AG04450 (cell line): ENCODE results near the gene CLIP2. TPM values are rescaled to one million over a fixed set of nuclear protein-coding genes. Genes with fewer than 3 reads are reported as not detected.
"Not testable (repeated sequence)": the region's sequence is repeated elsewhere in the genome, so short reads cannot be mapped to it uniquely, and the experiment has no call there.

Experiments used
- CTCF ChIA-PET: fragments of 300-600, 350-600 bp; formaldehyde crosslinking; extraction: SDS; loops from one replicate; lab custom pipeline; 2022; ENCODE audit warnings: antibody characterized with exemption, inconsistent platforms; lab: Charles Lee
- POLR2A ChIA-PET: fragments of 350-600 bp; formaldehyde crosslinking; extraction: SDS; loops from one replicate; lab custom pipeline; 2021; ENCODE audit warnings: antibody characterized with exemption, inconsistent platforms; lab: Yijun Ruan, JAX
- DNase-seq: peaks from one replicate; pipeline ENCODE4 v3.0.0-alpha.2; 2011; ENCODE audit warnings: low read depth, low spot score
- H3K27ac ChIP-seq: one replicate; pipeline ENCODE4 v1.5.1; 2012; ENCODE audit warnings: low read depth, low read length, control low read depth
- H3K27me3 ChIP-seq: one replicate; pipeline ENCODE4 v1.6.0; 2012; ENCODE audit warnings: low read length; ENCODE audit not compliant: control insufficient read depth, insufficient read depth
- H3K4me3 ChIP-seq: 2 replicates; pipeline ENCODE4 v1.5.1; 2011; ENCODE audit warnings: mild to moderate bottlenecking, low read depth, low read length, control low read depth
- H3K9me3 ChIP-seq: 2 replicates; pipeline ENCODE4 v1.5.1; 2012; ENCODE audit warnings: low read length; ENCODE audit not compliant: control insufficient read depth, insufficient read depth
- CTCF ChIP-seq: IDR thresholded peaks from 2 replicates; pipeline ENCODE4 v1.5.1; 2011; ENCODE audit warnings: low read depth, low read length, control low read depth, inconsistent platforms
- polyA plus RNA-seq: library from polyadenylated mRNA; depleted of rRNA; stranded (reverse); fragments of >200 nt; gene quantifications from 2 replicates; pipeline ENCODE4 v1.2.3, GENCODE V29; 2011

The CLIP2 gene
- polyA plus RNA-seq, 1 experiment = 7.2 TPM

GRCh38 chr7:74398426-74398825 is 109.2 kb downstream of the CLIP2 start:
- no peak overlapping the region for H3K4me3 ChIP-seq
- no peaks in the 10 kb centered on the region; the same call in 1 of the 2 replicates for H3K9me3 ChIP-seq
- ChIA-PET POLR2A (interaction anchor here (0.5 kb wide), 1 partner anchor 192 kb away, joined by 3 read pairs; no protein-coding TSS in a partner anchor), CTCF (interaction anchor here (2.0 kb wide), 1 partner anchor 192 kb away, joined by 7 read pairs; no protein-coding TSS in a partner anchor)
- TF ChIP-seq CTCF = no peak
- H3K27me3 ChIP-seq = no peaks in the 10 kb centered on the region
- DNase-seq = no peak
- no peak overlapping the region for H3K27ac ChIP-seq

- H3K27me3 ChIP-seq = no peaks in the 10 kb centered on the region
- ChIA-PET CTCF (interaction anchor here (1.1 to 2.0 kb wide), 2 partner anchors 192 to 216 kb away, joined by 3 to 7 read pairs; no protein-coding TSS in a partner anchor), POLR2A (no interaction called here)
- no peak for DNase-seq
- H3K9me3 ChIP-seq = no peaks in the 10 kb centered on the region; the same call in 1 of the 2 replicates
- H3K4me3 ChIP-seq = no peak overlapping the region
- TF ChIP-seq CTCF = no peak
- H3K27ac ChIP-seq = no peak overlapping the region
Observed at GRCh38 chr7:74399006-74399405, 109.8 kb downstream of the CLIP2 start.

- ChIA-PET CTCF (interaction anchor here (0.6 to 3.4 kb wide), 49 partner anchors 9 to 546 kb away, joined by 3 to 168 read pairs (median 4); partner anchors contain the start of gene LAT2), POLR2A (interaction anchor here (0.6 to 0.7 kb wide), 2 partner anchors 191 to 634 kb away, joined by 4 to 13 read pairs; partner anchors contain the start of gene LAT2)
- no peak for DNase-seq
- Histone ChIP-seq H3K4me3 (no peak overlapping the region), H3K27ac (no peak overlapping the region), H3K9me3 (no peaks in the 10 kb centered on the region; the same call in 1 of the 2 replicates), H3K27me3 (no peaks in the 10 kb centered on the region)
- TF ChIP-seq CTCF = no peak
Observed at GRCh38 chr7:74400420-74401136, 111.4 kb downstream of the CLIP2 start.

- peak; percentile 98 for TF ChIP-seq CTCF
- POLR2A ChIA-PET = interaction anchor here (0.6 kb wide), 1 partner anchor 635 kb away, joined by 13 read pairs; no protein-coding TSS in a partner anchor
- no peaks in the 10 kb centered on the region; the same call in 1 of the 2 replicates for H3K9me3 ChIP-seq
- no peak overlapping the region for H3K4me3 ChIP-seq
- no peaks in the 10 kb centered on the region for H3K27me3 ChIP-seq
- no peak overlapping the region for H3K27ac ChIP-seq
- no peak for DNase-seq
- CTCF ChIA-PET = interaction anchor here (0.6 to 3.4 kb wide), 52 partner anchors 9 to 547 kb away, joined by 3 to 168 read pairs (median 4); partner anchors contain the start of gene LAT2
Observed at GRCh38 chr7:74401137-74401859, 112.1 kb downstream of the CLIP2 start.

GRCh38 chr7:74402668-74403067 is 113.5 kb downstream of the CLIP2 start:
- not testable (repeated sequence) for H3K9me3 ChIP-seq, H3K4me3 ChIP-seq, H3K27ac ChIP-seq, H3K27me3 ChIP-seq, DNase-seq
- POLR2A ChIA-PET = interaction anchor here (0.7 kb wide), 1 partner anchor 333 kb away, joined by 4 read pairs; no protein-coding TSS in a partner anchor
- CTCF ChIA-PET = interaction anchor here (0.6 to 3.4 kb wide), 3 partner anchors 10 to 205 kb away, joined by 3 to 168 read pairs (median 11); partner anchors contain the start of gene LAT2
